Retinal pigment epithelial cell (primary cell): ENCODE results near the gene LACTBL1.
"Not testable (repeated sequence)": the region's sequence is repeated elsewhere in the genome, so short reads cannot be mapped to it uniquely, and the experiment has no call there.

ENCODE experiments used
- DNase-seq: peaks from one replicate; pipeline ENCODE4 v3.0.0-alpha.2; 2010; ENCODE audit warnings: low read depth
- H3K4me3 ChIP-seq: 2 replicates; pipeline ENCODE4 v1.5.1; 2011; ENCODE audit warnings: mild to moderate bottlenecking, low read length, control low read depth, moderate library complexity
- CTCF ChIP-seq: conservative IDR thresholded peaks from 2 replicates; pipeline ENCODE4 v1.5.1; 2011; ENCODE audit warnings: low read depth, low read length, control low read depth, inconsistent platforms

LACTBL1 gene

DNA sequence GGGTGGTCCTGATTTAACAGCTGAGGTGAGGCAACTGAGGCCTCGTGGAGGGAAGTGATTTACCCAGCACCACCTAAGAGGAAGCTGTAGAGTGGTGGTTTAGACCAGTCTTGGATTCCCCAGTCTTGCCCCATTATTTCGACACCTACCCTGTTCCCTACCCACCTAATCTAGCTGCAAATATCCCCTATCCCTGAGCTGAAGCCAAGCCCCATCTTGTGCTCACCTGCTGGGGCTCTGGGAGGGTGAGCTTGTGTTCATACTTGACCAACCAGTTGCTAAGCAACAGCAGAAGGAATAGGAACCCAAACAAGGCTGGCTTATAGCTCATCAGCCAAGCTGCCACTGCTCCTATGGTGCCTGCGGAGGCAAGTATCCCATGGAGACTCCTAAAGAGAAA lies 41.0 kb upstream of the LACTBL1 start:
- TF ChIP-seq CTCF, result no peak
- DNase-seq, result no peak
- no peak overlapping the region for H3K4me3 ChIP-seq

GRCh38 chr1:23010025-23010424 lies 37.4 kb upstream of the LACTBL1 start:
- DNase-seq, H3K4me3 ChIP-seq: not testable (repeated sequence)

GRCh38 chr1:23008901-23009300 lies 36.2 kb upstream of the LACTBL1 start:
- no peak overlapping the region for H3K4me3 ChIP-seq
- no peak for TF ChIP-seq CTCF
- no peak for DNase-seq

- H3K4me3 ChIP-seq, result no peak overlapping the region
- TF ChIP-seq CTCF, result no peak
- DNase-seq, result no peak
Measured at GRCh38 chr1:23007106-23007505, 34.4 kb upstream of the LACTBL1 start.

- DNase-seq, H3K4me3 ChIP-seq: not testable (repeated sequence)
Measured at GRCh38 chr1:23004769-23005168, 32.1 kb upstream of the LACTBL1 start.

DNA sequence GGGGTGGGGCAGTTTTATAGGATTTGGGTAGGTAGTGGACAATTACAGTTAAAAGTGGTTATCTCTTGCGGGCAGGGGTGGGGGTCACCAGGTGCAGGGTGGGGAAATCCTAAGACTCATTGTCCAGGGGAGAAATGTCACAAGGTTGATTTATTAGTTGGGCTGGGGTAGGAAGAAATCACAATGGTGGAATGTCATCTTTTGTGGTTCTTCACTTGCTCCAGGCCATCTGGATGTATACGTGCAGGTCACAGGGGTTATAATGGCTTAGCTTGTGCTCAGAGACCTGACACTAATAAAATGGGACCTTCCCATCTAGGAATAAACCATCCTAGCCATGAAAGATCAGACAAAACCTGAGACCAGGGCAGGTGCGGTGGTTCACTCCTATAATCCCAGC lies 31.4 kb upstream of the LACTBL1 start:
- no peak for TF ChIP-seq CTCF
- no peak overlapping the region for H3K4me3 ChIP-seq
- no peak for DNase-seq

DNA sequence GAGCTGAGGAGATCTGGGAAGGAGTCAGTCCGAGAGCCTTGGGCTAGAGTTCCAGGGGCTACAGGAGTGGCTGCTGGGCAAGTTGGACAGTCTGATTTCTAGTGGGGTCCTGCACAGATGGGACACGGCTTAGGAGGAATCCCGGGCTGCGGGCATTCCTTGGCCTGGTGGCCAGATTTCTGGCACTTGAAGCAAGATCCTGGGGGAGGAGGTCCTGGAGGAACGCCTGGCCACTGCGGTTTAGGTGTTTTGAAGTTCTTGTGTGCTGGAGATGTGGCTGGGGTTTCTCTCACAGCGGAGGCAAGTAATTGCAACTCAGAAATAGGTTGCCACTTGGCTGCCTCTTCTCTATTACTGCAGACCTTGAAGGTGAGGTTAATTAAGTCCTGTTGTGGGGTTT lies 29.6 kb upstream of the LACTBL1 start:
- not testable (repeated sequence) for DNase-seq, H3K4me3 ChIP-seq

- DNase-seq, H3K4me3 ChIP-seq: not testable (repeated sequence)
Measured at GRCh38 chr1:23000133-23000532, 27.5 kb upstream of the LACTBL1 start.

- not testable (repeated sequence) for DNase-seq, H3K4me3 ChIP-seq
Measured at GRCh38 chr1:22997528-22997927, 24.9 kb upstream of the LACTBL1 start.

GRCh38 chr1:22995774-22996173 lies 23.1 kb upstream of the LACTBL1 start:
- DNase-seq, result no peak
- TF ChIP-seq CTCF, result no peak
- H3K4me3 ChIP-seq, result no peak overlapping the region

GRCh38 chr1:22993220-22993795 lies 20.6 kb upstream of the LACTBL1 start:
- DNase-seq, H3K4me3 ChIP-seq: not testable (repeated sequence)

DNA sequence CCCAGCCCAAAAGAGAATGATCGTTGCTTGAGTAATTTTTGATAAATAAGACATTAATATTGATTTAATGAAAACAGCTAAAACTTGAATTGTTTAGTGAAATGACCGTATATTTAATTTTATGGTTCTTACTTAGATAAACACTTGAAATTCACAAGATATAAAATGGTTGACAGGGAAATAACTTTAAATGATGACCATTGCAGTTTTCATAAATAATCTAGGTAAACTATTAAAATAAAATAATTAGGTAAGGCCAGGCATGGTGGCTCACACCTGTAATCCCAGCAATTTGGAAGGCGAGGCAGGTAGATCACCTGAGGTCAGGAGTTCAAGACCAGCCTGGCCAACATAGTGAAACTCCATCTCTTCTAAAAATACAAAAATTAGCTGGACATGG lies 19.7 kb upstream of the LACTBL1 start:
- not testable (repeated sequence) for H3K4me3 ChIP-seq, DNase-seq
